Small intestine (tissue), 7 donors: ENCODE results near the gene TMPRSS7. TPM values are rescaled to one million over a fixed set of nuclear protein-coding genes. Genes with fewer than 3 reads are reported as not detected.
A peak's percentile ranks its signal among the peaks of the same experiment; 100 is the strongest.

ENCODE experiments used
- DNase-seq, 2 donors: peaks; one replicate each; pipeline versions ENCODE4 v3.0.0 to v3.0.0-alpha.2; 2013
- FAIRE-seq: peaks from 2 replicates; lab custom pipeline; 2012; peaks lifted over from hg19 to GRCh38; lab: Jason Lieb, UNC
- H3K27ac ChIP-seq, 3 donors: one replicate each; pipeline ENCODE4 v1.5.1; 2013; ENCODE audit warnings: low read length in 2 of 3, mild to moderate bottlenecking in 2 of 3, control low read depth in 1 of 3, inconsistent platforms in 1 of 3, low read depth in 1 of 3, moderate library complexity in 1 of 3
- H3K27me3 ChIP-seq, 3 donors: one replicate each; pipeline ENCODE4 v1.6.1; 2013; ENCODE audit warnings: low read length in 3 of 3, inconsistent platforms in 1 of 3; ENCODE audit not compliant: control insufficient read depth in 3 of 3, insufficient read depth in 3 of 3
- H3K36me3 ChIP-seq, 3 donors: one replicate each; pipeline ENCODE4 v1.6.1; 2013; ENCODE audit warnings: low read length in 3 of 3, inconsistent platforms in 1 of 3, low read depth in 1 of 3, mild to moderate bottlenecking in 1 of 3, moderate library complexity in 1 of 3; ENCODE audit not compliant: control insufficient read depth in 3 of 3, insufficient read depth in 2 of 3
- H3K4me1 ChIP-seq, 3 donors: one replicate each; pipeline ENCODE4 v1.6.1; 2013; ENCODE audit warnings: low read length in 2 of 3, inconsistent platforms in 1 of 3, low read depth in 1 of 3, mild to moderate bottlenecking in 1 of 3, moderate library complexity in 1 of 3; ENCODE audit not compliant: control insufficient read depth in 3 of 3, insufficient read depth in 2 of 3
- H3K4me3 ChIP-seq, 3 donors: one replicate each; pipeline ENCODE4 v1.5.1; 2013; ENCODE audit warnings: low read length in 3 of 3, control low read depth in 1 of 3, inconsistent platforms in 1 of 3, low read depth in 1 of 3, mild to moderate bottlenecking in 1 of 3, moderate library complexity in 1 of 3
- H3K9me3 ChIP-seq, 2 donors: one replicate each; pipeline ENCODE4 v1.6.1; 2013; ENCODE audit warnings: low read depth in 1 of 2, low read length in 1 of 2; ENCODE audit not compliant: control insufficient read depth in 2 of 2, insufficient read depth in 1 of 2
- WGBS, 3 donors: extraction: QIAGEN DNeasy Blood & Tissue Kit; methylation state at CpG; one replicate each; pipeline ENCODE4 v1.1.7; 2013; 5-methylcytosine and 5-hydroxymethylcytosine counted together
- polyA plus RNA-seq, 4 donors: library from polyadenylated mRNA; stranded (reverse) in 3 of 4; unstranded in 1 of 4; fragments of 200-250 nt in 3 of 4; fragments of 120-200 nt in 1 of 4; gene quantifications; one replicate each; pipeline versions ENCODE4 v1.2.1 to v1.2.3, GENCODE V29; 2013
- donor health status: healthy with polysubstance abuse.
- donor health status: control.
- donor health status: control.
- donor health status: Bipolar disorder and iron deficiency.
- donor health status: healthy.

TMPRSS7 gene
- polyA plus RNA-seq, 4 donors, result 0.22 to 0.81 (median 0.31) TPM; not detected in 1

DNA sequence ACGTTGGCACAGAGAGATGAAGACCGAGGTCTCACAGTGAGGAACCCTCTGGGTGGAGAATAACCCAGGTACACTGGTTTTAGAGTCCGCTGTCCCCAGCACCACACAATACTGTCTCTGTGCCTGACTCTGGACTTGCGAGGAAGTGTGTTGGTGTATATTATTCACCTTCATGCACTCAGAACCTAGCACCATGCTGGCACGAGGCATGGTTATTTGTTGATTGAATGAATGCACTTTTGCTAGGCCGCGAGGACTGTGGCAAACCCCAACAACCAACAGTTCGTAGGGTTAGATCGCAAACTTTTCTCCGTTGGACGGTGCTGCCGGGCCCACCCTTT lies 51.2 kb downstream of the TMPRSS7 start:
- FAIRE-seq (no peak), DNase-seq (peak in 1 of 2 donors; percentile 30)
- Histone ChIP-seq H3K27me3 (peaks cover 0 to 2% (median 0%) of the 10 kb centered on the region in 3 donors), H3K4me3 (peak overlapping the region in 2 of 3 donors; percentile 56 to 76), H3K9me3 (no peaks in the 10 kb centered on the region), H3K27ac (peak overlapping the region; percentile 71 to 89 (median 87)), H3K4me1 (peaks cover 2 to 40% (median 4%) of the 10 kb centered on the region in 3 donors), H3K36me3 (no peaks in the 10 kb centered on the region)
- 24 to 31% (median 31%) methylated on average over 12 of the region's 12 CpGs for WGBS, 3 donors

DNA sequence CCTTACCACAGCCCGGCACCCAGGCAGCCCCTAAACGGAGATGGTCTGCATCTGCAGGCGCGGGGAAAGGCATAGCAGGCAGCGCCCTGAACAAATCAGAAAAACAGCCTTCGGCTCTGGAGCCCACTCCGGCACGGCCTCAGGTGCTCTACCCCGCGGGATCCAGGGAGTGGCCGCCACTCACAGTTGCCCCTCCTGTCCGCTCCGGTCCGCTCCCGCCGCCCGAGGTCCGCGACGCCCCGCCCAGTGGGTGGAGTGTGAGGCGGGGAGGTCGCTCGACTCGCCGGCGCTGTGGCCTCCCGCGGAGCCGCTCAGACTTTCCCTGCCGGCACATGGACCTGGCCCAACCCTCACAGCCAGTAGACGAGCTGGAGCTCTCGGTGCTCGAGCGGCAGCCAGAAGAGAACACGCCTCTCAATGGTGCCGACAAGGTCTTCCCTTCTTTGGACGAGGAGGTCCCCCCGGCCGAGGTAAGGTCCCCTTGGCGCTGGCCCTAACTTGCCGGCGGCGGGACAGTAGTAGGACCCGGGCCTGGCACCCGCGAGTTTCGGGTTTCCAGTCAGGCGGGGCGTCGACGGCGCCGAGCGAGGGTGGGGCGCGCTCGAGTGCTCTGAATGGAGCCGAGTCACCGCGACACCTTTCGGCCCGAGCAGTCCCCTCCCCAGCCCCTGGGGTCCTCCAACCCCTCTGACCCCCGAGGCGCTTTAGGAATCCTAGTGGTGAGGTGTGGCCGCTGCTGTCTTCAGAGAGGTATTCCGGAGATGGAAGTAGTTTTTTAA lies 51.7 kb downstream of the TMPRSS7 start, which contains the start of gene C3orf52:
TSS of gene C3orf52 (plus strand) at position 314 of the 779 bp plus-strand sequence. CDS start at position 333, 19 bp downstream.
- Histone ChIP-seq H3K27me3 (peaks cover 0 to 2% (median 0%) of the 10 kb centered on the region in 3 donors), H3K4me1 (peaks cover 2 to 46% (median 5%) of the 10 kb centered on the region in 3 donors), H3K4me3 (peak within 1 kb of the TSS; percentile 24 to 76 (median 56)), H3K27ac (peak within 1 kb of the TSS; percentile 71 to 89 (median 87)), H3K36me3 (no peaks in the 10 kb centered on the region), H3K9me3 (no peaks in the 10 kb centered on the region)
- DNase-seq, result peak; percentile 90 to 95
- FAIRE-seq, result no peak
- WGBS, 3 donors, result 1% methylated on average over 49 to 67 of the region's 67 CpGs

DNA sequence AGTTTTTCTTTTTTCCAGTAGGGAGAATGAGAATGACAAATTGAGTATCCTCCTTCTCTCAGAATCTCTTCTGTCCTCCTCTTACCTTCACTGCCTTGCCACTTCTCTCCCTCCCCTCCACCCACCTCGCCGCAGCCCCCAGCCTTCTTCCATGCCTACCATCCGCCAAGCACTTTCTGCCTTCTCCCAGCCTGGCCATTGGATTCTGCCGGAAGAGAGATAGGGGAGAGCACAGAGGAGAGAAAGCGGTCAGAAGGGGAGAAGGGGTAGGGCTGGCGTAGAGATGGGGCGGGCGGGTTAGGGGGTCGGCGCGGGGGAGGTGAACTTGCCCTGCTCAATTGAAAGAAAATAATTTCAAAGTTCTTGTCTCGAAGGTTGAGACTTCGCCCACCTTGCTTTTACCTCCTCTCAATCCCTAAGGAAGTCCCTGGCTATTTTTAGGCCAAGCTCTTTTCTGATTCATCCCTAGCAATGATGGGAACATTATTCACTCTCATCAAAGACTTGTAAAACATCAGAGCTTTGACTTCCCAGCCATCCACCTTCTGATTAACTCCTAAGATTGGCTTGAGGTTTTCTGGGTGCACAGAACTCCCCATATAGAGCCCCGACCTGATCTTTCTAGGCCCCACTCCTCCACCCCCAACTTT lies 52.5 kb downstream of the TMPRSS7 start:
- FAIRE-seq, result no peak
- Histone ChIP-seq H3K9me3 (no peaks in the 10 kb centered on the region), H3K4me1 (peaks cover 2 to 48% (median 5%) of the 10 kb centered on the region in 3 donors), H3K4me3 (peak overlapping the region; percentile 24 to 76 (median 56)), H3K27ac (peak overlapping the region; percentile 71 to 89 (median 86)), H3K36me3 (no peaks in the 10 kb centered on the region), H3K27me3 (peaks cover 0 to 2% (median 0%) of the 10 kb centered on the region in 3 donors)
- WGBS, 3 donors, result 52 to 75% (median 52%) methylated on average over 14 of the region's 14 CpGs
- peak in 1 of 2 donors; percentile 18 for DNase-seq

DNA sequence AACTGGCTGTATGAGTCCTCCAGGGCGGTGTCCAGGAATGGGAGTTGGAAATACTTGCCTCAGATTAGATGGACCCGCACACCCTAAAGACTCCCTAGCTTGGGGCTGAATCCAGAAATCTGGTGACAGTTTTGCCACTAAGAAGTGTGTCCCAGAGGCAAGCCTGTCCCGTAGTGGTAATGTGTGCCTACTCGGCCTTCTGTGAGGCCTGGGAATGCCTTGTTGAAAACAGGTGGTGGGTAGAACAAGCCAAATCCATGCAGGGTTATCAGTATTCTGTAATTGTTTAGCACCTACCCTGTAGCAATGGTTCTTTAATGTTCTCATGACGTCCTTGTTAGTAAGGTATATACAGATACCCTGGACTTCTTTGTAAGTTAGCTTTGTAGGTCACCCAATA lies 53.2 kb downstream of the TMPRSS7 start:
- FAIRE-seq (no peak), DNase-seq (peak in 1 of 2 donors; percentile 12)
- H3K4me3 ChIP-seq, result peak overlapping the region in 2 of 3 donors; percentile 4 to 76
- H3K27ac ChIP-seq, result peak overlapping the region in 1 of 3 donors; percentile 3
- H3K9me3 ChIP-seq, result no peaks in the 10 kb centered on the region
- no peaks in the 10 kb centered on the region for H3K36me3 ChIP-seq
- H3K27me3 ChIP-seq, result peaks cover 0 to 2% (median 0%) of the 10 kb centered on the region in 3 donors
- peaks cover 2 to 54% (median 5%) of the 10 kb centered on the region in 3 donors for H3K4me1 ChIP-seq
- 67 to 89% (median 78%) methylated on average over 5 of the region's 5 CpGs for WGBS, 3 donors

DNA sequence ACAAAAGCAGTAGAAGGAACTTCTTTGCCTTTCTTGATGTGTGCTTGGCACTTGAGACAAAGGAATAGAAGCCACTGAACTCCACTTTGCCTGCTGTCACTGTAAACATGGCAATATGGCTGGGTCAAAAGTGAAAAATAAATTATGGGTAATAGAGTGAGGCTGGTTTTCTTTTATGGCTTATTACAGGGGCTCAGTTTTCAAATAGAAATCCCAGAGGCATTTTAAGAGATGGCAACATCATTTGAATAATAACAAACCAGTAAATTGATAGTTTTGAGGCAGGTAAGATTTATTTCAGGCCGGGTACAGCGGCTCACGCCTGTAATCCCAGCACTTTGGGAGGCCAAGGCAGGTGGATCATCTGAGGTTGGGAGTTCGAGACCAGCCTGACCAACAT lies 54.4 kb downstream of the TMPRSS7 start:
- Histone ChIP-seq H3K36me3 (peaks cover 0 to 2% (median 0%) of the 10 kb centered on the region in 3 donors), H3K27me3 (peaks cover 0 to 2% (median 0%) of the 10 kb centered on the region in 3 donors), H3K4me1 (peaks cover 2 to 56% (median 4%) of the 10 kb centered on the region in 3 donors), H3K4me3 (no peak overlapping the region), H3K27ac (no peak overlapping the region), H3K9me3 (no peaks in the 10 kb centered on the region)
- FAIRE-seq, result no peak
- 71 to 74% (median 71%) methylated on average over 4 of the region's 4 CpGs for WGBS, 3 donors
- DNase-seq, result no peak

DNA sequence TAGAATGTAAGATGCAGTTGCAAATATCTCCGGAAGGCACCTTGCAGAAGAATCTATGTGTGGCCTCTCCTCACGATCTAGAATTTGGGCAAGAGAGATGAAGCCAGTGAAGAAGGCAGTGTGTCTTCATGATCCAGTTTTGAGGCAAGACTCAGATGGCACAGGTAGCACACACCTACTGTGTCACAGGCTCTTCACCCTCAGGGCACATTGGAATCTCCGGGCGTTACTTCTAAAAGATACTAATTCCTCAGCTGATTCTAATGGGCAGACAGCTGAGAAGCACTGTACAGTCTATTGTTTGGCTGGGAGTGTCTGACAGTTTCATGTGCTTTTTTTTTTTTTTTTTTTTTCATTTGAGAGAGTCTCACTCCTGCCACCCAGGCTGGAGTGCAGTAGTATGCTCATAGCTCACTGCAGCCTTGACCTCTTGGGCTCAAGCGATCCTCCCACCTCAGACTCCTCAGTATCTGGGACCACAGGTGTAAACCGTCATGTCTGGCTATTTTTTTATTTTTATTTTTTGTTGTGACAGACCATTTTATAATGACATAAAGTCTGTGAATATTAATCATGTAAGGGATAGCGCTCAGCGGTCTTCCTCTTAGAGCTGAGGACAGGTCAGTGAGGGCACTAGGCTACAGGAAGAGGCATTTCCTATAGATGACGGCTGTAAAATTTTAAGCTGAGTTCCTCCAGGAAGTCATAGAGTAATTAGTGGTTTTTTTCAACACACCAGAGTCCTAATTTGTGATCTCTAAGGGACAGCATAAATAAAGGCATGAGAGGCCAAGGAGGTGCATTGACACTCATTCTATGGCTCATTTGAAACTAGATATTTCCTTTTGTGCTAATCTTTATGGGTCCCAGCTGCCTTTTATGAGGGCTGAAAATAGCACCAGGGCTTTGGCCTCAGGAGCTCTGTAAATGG lies 55.7 kb downstream of the TMPRSS7 start:
- no peaks in the 10 kb centered on the region for H3K9me3 ChIP-seq
- FAIRE-seq (no peak), DNase-seq (peak; percentile 20 to 74)
- 74 to 76% (median 76%) methylated on average over 9 of the region's 9 CpGs for whole genome bisulfite sequencing, 3 donors
- peaks cover 0 to 5% (median 0%) of the 10 kb centered on the region in 3 donors for H3K36me3 ChIP-seq
- H3K27me3 ChIP-seq, result peaks cover 0 to 2% (median 0%) of the 10 kb centered on the region in 3 donors
- peak overlapping the region in 2 of 3 donors; percentile 66 to 74 for H3K27ac ChIP-seq
- H3K4me3 ChIP-seq, result no peak overlapping the region
- peaks cover 2 to 46% (median 4%) of the 10 kb centered on the region in 3 donors for H3K4me1 ChIP-seq

DNA sequence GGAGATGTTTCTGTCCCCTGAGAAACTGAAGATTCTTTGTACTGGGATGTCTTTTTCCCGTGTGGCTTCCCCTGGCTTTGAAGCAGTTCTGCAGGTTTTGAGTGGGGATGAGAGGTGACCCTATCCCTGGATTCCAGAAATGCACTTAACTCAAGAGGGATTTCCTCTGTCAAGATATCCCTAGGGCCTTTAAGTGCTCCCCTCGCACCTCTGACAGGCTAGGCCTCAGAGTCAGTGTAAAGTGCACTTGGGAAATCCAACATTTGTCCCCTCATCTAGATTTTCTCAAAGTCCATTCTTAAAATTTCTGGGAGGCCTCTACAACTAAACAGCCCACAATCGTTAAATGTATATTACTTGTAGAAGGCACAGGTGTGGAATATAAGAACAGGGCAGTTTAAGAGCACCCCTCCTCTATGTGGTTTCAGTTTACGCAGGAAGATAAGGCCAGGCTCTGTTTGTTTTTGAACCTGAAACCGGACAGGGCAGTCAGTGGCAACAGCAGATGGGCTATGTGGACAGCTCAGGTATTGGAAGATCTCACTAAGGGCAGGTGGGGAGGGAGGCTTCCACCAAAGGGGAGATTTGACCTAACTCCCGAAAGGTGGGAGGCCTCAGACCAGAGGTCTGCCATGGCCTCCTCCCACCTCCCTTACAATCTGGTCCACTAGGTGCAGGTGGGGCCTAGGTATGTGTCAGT lies 56.5 kb downstream of the TMPRSS7 start:
- no peaks in the 10 kb centered on the region for H3K9me3 ChIP-seq
- H3K36me3 ChIP-seq, result peaks cover 0 to 5% (median 0%) of the 10 kb centered on the region in 3 donors
- no peak for FAIRE-seq
- H3K4me1 ChIP-seq, result peaks cover 0 to 38% (median 4%) of the 10 kb centered on the region in 3 donors
- 33 to 60% (median 42%) methylated on average over 6 of the region's 6 CpGs for WGBS, 3 donors
- H3K27me3 ChIP-seq, result peaks cover 0 to 5% (median 0%) of the 10 kb centered on the region in 3 donors
- no peak overlapping the region for H3K4me3 ChIP-seq
- peak overlapping the region in 2 of 3 donors; percentile 66 to 74 for H3K27ac ChIP-seq
- DNase-seq, result peak; percentile 56 to 71
